ENCODE measurements around the gene KDM2A. TPM values are rescaled to one million over a fixed set of nuclear protein-coding genes. Genes with fewer than 3 reads are reported as not detected.

KDM2A gene
- total RNA-seq, 1 donor from 2014 or later = 97.5 TPM

GRCh38 chr11:67177399-67178281 lies 58.6 kb downstream of the KDM2A start:
- peaks cover 17% of the 10 kb centered on the region for H3K36me3 Mint-ChIP-seq
- no peaks in the 10 kb centered on the region for H3K4me1 Mint-ChIP-seq (ENCODE audit: unreplicated experiment)
- no peak overlapping the region for H3K27ac Mint-ChIP-seq
- H3K27me3 Mint-ChIP-seq = no peaks in the 10 kb centered on the region
- H3K9me3 Mint-ChIP-seq = no peaks in the 10 kb centered on the region
- H3K4me3 Mint-ChIP-seq = no peak overlapping the region
- DNase-seq (ENCODE audit: extremely low spot score, unreplicated experiment) = no peak
- no peak for TF ChIP-seq CTCF (conservative IDR thresholded peaks at IDR 0.05)

GRCh38 chr11:67178421-67178820 lies 59.4 kb downstream of the KDM2A start:
- H3K27ac Mint-ChIP-seq = no peak overlapping the region

DNA sequence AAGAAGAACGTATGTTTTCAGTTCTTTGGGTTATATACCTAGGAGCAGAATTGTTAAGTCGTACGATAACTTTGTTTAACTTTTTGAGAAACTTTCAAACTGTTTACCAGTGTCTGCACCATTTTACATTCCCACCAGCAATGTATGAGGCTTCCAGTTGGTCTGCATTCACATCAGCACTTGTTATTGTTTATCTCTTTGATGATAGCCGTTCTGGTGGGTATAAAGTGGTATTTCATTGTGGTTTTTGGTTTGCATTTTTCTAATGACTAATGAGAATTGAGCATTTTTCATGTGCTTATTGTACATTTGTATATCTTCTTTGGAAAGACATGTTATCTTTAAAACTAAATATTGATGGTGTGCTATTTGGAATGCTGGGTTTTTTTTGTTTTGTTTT lies 59.8 kb downstream of the KDM2A start:
- no peak for DNase-seq (ENCODE audit: extremely low spot score, unreplicated experiment)
- Mint-ChIP-seq H3K27ac (no peak overlapping the region), H3K27me3 (no peaks in the 10 kb centered on the region), H3K9me3 (no peaks in the 10 kb centered on the region), H3K36me3 (peaks cover 25% of the 10 kb centered on the region), H3K4me1 (ENCODE audit: unreplicated experiment) (no peaks in the 10 kb centered on the region), H3K4me3 (no peak overlapping the region)
- TF ChIP-seq CTCF (conservative IDR thresholded peaks at IDR 0.05) = no peak

More at GRCh38 chr11:67178421-67178820, 59.4 kb downstream of the KDM2A start:
- no peaks in the 10 kb centered on the region for H3K9me3 Mint-ChIP-seq
- H3K4me1 Mint-ChIP-seq (ENCODE audit: unreplicated experiment) = no peaks in the 10 kb centered on the region
- no peak overlapping the region for H3K4me3 Mint-ChIP-seq
- peaks cover 25% of the 10 kb centered on the region for H3K36me3 Mint-ChIP-seq
- H3K27me3 Mint-ChIP-seq = no peaks in the 10 kb centered on the region
- no peak for TF ChIP-seq CTCF (conservative IDR thresholded peaks at IDR 0.05)
- DNase-seq (ENCODE audit: extremely low spot score, unreplicated experiment) = no peak

DNA sequence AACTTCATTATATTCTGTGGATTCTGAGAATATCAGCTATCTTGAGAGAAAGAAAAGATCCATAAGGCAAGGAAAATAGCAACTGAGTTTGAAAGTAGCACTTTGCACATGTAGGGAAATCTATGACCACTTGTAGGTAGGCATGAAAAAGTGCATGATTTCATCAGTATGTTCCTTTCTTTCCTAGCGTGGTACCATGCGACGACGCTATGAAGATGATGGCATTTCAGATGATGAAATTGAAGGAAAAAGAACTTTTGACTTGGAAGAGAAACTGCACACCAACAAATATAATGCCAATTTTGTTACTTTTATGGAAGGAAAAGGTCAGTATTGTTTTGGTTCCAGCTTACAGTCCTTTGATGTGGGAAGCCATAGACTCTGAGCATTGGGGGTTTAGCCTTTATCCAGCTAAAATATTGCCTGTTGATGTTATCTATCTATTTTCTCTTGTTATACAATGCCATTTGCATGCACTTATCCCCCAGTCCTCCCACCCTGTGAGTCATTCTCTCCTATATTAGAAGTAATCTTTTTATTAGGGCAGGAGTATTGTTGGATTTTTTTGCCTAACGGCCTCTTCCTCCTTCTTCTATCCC lies 60.9 kb downstream of the KDM2A start:
- TF ChIP-seq CTCF (conservative IDR thresholded peaks at IDR 0.05) = no peak
- no peaks in the 10 kb centered on the region for H3K4me1 Mint-ChIP-seq (ENCODE audit: unreplicated experiment)
- H3K4me3 Mint-ChIP-seq = no peak overlapping the region
- H3K27me3 Mint-ChIP-seq = no peaks in the 10 kb centered on the region
- H3K9me3 Mint-ChIP-seq = no peaks in the 10 kb centered on the region
- H3K36me3 Mint-ChIP-seq = peaks cover 30% of the 10 kb centered on the region
- H3K27ac Mint-ChIP-seq = no peak overlapping the region
- DNase-seq (ENCODE audit: extremely low spot score, unreplicated experiment) = no peak

DNA sequence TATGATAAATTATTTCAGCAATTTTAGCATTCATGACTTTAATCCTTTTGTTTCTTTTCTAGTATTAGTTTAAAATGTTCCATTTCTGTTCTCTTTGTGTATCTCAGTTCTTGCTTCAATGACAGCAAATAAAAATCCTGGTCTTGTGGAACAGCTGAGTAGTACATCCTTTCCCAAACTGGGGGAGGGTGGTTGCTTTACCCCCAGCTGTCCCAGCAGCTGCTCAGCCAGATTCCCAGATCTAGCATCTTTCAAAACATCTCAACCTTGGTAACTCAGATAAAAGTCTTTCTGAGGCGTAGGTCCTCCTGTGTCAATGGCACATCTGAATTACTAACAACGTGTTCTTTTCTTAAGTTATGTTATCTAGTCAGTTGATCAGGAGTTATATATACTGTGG lies 75.0 kb downstream of the KDM2A start:
- no peak overlapping the region for H3K27ac Mint-ChIP-seq
- no peaks in the 10 kb centered on the region for H3K9me3 Mint-ChIP-seq
- H3K27me3 Mint-ChIP-seq = no peaks in the 10 kb centered on the region
- no peak for TF ChIP-seq CTCF (conservative IDR thresholded peaks at IDR 0.05)
- peaks cover 7% of the 10 kb centered on the region for H3K36me3 Mint-ChIP-seq
- H3K4me3 Mint-ChIP-seq = no peak overlapping the region
- no peaks in the 10 kb centered on the region for H3K4me1 Mint-ChIP-seq (ENCODE audit: unreplicated experiment)
- no peak for DNase-seq (ENCODE audit: extremely low spot score, unreplicated experiment)
